Sigmoid colon (tissue), 4 donors: ENCODE results near the gene ZNF506.

Source experiments
- CTCF ChIP-seq, 4 experiments: fragments of 450-650 bp in 3 of 4; fragments of 200-600 bp in 1 of 4; IDR thresholded peaks; one replicate each; pipeline ENCODE4 v1.5.1; 2016 to 2019; ENCODE audit warnings: antibody characterized with exemption in 4 of 4, mild to moderate bottlenecking in 3 of 4, moderate library complexity in 2 of 4
- EP300 ChIP-seq, 4 donors: sonication (generic); formaldehyde crosslinking; IDR thresholded peaks; one replicate each; pipeline ENCODE4 v1.6.1; 2017; ENCODE audit warnings: antibody characterized with exemption in 4 of 4
- POLR2A ChIP-seq, 2 donors: fragments of 450-650 bp; IDR thresholded peaks; one replicate each; pipeline ENCODE4 v1.6.1; 2016; ENCODE audit warnings: antibody characterized with exemption in 2 of 2, mild to moderate bottlenecking in 2 of 2, moderate library complexity in 2 of 2
- POLR2AphosphoS5 ChIP-seq, 4 donors: sonication (generic); formaldehyde crosslinking; IDR thresholded peaks; one replicate each; pipeline ENCODE4 v1.6.1; 2017; ENCODE audit warnings: antibody characterized with exemption in 4 of 4

GRCh38 chr19:19751846-19752245 is 69.7 kb downstream of the ZNF506 start:
- TF ChIP-seq POLR2AphosphoS5 (IDR thresholded peaks at IDR 0.05): no peak
- no peak for TF ChIP-seq CTCF (IDR thresholded peaks at IDR 0.05)
- TF ChIP-seq POLR2A (IDR thresholded peaks at IDR 0.05): no peak
- TF ChIP-seq EP300 (IDR thresholded peaks at IDR 0.05): no peak
